ENCODE measurements around the gene GAB2. TPM values are rescaled to one million over a fixed set of nuclear protein-coding genes. Genes with fewer than 3 reads are reported as not detected.
"Not testable (repeated sequence)": the region's sequence is repeated elsewhere in the genome, so short reads cannot be mapped to it uniquely, and the experiment has no call there.

Gene GAB2
- total RNA-seq, 1 donor from 2014 or later, result 65.1 TPM

DNA sequence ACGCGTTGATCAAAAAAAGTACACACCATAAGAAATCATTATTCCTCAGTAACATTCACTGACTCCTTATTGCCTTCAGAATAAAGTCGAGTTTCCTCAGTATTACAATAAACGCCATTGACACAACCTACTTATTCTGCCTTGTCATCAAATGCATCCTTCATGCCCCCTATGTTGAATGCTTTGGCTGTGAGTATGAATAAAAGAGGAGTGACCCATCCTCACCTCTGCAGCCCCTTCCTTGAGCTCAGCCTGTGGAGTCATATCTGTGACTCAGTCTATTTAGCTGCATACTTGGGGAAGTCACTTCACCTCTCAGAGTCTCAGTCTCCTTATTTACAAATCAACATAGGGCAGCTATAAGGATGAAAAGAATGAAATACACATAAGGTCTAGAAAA lies 163.8 kb downstream of the GAB2 start:
- DNase-seq (ENCODE audit: low spot score), result no peak

DNA sequence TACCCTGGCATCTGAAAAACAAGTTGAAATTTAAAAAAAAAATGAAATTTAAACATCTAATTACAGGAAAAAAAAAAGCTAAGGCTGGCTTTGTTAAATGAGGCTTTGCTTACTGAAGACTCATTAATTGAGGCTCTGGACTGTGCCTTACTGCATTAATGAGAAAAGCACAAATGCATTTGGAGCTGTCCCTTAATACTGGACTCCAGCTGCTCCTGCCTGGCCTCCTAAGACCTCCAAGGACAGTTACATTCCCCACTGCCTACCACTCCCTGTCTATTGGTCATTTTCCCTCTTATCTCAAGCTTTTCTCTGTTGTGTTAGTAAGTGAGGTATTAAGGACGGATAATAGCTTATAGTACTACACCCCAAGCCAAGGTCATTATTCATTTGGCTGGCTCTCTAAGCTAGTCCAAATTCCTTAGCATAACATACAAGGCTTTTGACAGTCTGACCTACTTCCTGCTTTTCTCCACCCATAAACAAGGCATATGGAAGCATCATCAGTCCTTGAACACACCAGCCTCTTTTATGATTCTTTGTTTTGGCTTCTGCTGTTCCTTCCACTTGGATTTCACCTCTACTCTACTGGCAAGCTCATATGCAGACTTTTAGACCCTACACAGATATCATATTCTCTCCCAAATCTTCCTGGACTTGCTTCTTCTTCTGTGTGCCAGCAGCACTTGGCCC lies 166.4 kb downstream of the GAB2 start:
- DNase-seq (ENCODE audit: low spot score), result no peak

DNA sequence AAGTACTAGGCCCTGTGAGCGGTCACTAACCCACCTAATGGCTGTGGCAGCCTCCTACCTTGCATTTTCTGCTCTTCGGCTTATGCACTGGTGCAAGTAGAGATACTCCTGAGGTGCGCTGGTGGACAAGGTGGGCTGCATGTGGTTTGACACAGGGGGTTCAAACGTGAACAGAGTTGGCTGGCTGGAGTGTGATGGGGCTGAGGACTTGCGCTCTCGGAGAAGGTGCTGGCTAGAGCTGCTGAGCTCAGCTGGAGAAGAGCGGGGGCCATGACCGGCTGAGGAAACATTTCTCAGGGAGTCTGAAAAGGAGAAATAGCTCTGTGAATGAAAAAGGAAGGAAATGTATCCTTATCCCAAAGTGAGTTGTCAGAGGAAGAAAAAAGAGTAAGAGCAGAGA lies 167.5 kb downstream of the GAB2 start:
- no peak for DNase-seq (ENCODE audit: low spot score)

DNA sequence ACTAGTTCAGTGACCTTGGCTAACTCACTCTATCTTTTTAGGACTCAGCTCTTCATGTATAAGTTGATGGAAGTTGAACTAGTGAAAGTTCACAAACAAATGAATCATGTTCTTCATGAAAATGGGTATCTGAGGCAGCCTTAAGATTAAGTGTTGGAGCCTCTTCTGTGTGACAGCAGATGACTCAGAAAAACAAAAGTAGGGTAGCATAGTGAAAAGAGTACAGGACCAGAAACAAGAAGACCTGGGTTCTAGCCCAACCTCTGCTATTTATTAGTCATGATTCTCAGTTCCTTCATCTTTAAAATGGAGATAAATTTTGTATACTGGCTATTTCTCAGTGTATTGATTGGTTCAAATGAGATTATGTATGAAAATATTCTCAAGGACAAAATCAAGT lies 168.7 kb downstream of the GAB2 start:
- DNase-seq (ENCODE audit: low spot score), result no peak

DNA sequence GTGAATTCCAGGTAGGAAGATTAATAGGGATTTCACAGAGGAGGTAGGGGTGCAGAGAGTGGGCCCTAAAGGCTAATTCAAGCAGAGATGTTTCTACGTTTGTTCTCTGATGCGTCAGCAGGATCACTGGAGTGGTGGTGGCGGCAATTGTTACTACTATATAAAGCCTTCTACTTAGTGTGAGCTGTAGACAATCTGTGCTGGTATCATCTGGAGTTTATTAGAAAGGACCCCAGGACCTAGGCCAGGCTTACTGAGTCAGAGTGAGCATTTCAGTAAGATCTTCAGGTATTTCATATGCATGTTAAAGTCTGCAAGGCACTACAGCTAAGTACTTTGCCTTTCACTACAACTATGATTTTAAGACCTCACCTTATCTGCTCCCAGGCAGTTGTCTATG lies 169.4 kb downstream of the GAB2 start:
- DNase-seq (ENCODE audit: low spot score), result no peak

DNA sequence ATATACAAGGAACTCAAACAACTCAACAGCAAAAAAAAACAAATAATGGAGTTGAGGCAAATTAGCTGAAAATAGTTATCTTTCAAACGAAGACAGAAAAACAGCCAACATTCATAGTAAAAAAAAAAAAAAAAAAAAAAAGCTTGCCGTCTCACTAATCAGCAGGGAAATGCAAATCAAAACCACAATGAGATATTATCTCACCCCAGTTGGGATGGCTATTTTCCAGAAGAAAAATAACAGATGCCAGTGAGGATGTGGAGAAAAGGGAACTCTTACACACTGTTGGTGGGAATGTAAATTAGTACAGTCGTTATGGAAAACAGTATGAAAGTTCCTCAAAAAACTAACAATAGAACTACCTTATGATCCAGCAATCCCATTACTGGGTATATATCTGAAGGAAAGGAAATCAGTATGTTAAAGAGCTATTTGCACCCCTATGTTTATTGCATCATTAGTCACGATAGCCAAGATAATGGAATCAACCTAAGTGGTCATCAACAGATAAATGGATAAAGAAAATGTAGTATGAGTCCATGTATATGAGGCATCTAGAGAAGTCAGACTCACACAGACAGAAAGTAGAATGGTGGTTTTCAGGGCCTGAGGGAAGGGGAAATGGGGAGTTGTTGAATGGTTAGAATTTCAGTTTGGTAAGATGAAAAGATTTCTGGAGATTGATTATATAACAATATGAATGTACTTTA lies 172.9 kb downstream of the GAB2 start:
- no peak for DNase-seq (ENCODE audit: low spot score)

DNA sequence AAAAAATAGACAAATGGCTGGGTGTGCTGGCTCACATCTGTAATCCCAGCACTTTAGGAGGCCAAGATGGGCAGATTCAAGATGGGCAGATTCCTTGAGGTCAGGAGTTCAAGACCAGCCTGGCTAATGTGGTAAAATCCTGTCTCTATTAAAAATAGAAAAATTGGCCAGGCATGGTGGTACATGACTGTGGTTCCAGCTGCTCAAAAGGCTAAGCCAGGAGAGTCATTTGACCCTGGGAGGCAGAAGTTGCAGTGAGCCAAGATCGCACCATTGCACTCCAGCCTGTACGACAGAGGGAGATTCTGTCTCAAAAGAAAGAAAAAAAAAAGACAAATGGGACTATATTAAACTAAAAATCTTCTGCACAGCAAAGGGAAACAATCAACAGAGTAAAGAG lies 173.5 kb downstream of the GAB2 start:
- no peak for DNase-seq (ENCODE audit: low spot score)

DNA sequence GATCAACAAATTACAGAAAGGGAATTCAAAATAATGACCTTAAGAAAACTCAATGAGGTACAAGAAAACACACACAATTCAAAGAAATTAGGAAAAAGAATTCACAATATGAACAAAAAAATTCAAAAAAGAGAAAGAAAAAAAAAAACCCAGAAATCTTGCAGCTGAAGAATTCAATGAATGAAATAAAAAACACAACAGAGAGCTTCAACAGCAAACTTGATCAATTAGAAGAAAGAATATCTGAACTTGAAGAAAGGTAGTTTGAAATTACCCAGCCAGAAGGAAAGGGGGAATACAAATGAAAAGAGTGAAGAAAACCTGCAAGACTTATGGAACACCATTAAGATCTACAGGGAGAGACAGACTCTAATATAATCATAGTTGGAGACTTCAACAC lies 176.1 kb downstream of the GAB2 start:
- DNase-seq (ENCODE audit: low spot score), result no peak

DNA sequence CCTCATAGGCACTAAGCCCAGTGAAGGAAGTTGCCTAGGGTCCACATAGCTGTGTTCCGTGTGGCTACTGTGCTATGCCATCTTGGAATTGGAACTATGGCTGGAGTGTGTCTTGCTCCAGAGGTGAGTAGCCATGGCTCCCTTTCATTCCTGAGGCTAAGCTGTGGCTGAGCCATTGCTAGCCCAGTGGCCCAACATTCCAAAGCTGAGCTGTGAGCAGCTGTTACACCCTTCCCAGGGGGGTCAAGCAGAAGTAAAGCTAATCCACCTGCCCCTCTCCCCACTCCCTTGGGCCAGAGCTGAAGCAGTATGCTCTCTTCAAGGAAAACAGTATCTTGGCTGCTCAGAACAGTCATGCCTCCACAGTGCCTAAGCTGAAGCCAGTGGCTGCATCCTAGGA lies 177.8 kb downstream of the GAB2 start:
- DNase-seq (ENCODE audit: low spot score), result no peak

DNA sequence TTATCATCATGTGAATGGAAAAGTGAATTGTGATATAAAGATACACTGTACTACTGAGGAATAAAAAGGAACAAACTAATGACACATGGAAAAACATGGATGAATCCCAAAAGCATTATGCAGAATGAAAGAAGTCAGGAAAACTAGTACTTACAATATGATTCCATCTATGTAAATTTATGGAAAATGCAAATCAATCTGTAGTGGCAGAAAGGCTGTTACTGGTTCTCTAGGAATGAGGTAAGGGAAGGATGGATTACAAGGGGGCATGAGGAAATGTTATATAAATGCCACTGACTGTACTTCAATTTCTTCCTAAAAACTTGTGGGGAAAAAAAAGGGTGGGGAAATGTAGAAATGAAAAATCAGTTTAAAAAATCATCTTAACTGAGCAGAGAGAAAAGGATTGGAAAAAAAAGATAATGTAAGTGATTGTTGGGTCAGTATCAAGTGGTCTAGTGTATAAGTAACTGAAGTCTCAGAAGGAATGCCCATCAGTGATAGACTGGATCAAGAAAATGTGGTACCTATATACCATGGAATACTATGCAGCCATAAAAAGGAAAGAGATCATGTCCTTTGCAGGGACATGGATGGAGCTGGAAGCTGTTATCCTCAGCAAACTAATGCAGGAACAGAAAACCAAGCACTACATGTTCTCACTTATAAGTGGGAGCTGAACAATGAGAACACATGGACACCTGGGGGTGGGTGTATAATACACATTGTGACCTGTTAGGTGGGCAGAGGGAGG lies 180.2 kb downstream of the GAB2 start:
- DNase-seq (ENCODE audit: low spot score), result no peak

DNA sequence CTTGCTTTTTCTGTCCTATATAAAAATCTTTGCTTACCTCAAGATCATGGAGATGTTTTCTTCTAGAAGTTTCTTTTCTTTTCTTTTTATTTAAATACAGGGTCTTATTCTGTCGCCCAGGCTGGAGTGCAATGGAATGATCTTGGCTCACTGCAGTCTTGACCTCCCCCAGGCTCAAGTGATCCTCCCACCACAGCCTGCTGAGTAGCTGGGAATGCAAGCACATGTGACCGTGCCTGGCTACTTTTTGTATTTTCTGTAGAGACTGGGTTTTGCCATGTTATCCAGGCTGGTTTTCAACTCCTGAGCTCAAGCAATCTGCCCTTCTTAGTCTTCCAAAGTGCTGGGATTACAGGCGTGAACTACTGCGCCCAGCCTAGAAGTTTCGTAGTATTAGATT lies 183.6 kb downstream of the GAB2 start:
- DNase-seq (ENCODE audit: low spot score), result no peak

DNA sequence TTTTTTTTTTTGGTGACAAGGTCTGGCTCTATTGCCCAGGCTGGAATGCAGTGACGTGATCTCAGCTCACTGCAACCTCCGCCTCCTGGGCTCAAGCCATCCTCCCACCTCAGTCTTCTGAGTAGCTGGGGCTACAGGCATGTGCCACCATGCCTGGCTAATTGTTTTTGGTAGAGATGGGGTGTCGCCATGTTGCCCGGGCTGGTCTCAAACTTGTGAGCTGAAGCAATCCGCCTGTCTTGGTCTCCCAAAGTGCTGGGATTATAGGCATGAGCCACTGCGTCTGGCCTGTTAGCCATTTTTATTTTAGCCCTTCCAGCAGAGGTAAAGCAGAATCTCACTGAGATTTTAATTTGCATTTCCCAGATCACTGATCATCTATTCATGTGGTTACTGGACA lies 184.6 kb downstream of the GAB2 start:
- not testable (repeated sequence) for DNase-seq (ENCODE audit: low spot score)

DNA sequence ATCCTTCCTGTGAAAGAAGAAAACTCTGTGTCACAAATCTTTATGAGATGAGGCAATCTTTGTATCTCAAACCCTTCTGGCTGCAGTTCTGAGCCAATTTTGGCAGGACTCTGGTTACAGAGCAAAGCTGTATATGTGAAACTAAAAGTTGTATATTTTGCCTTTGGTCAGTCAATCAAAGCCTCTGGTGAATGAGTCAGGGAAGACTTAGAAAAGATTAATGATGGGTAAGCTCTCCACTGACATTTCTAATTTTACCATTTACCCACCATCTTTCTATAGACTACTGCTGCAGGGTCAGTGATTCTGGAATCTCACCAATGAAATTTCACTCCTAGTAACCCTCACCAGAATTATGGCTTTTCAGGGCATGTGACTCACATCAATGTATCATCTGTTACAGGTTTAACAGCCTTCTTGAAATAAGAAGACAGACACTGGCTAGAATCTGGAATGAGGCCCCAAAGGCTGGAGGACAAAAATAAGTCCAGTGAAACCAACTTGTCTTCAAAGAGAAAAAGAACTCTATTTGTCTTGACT lies 185.6 kb downstream of the GAB2 start:
- no peak for DNase-seq (ENCODE audit: low spot score)

DNA sequence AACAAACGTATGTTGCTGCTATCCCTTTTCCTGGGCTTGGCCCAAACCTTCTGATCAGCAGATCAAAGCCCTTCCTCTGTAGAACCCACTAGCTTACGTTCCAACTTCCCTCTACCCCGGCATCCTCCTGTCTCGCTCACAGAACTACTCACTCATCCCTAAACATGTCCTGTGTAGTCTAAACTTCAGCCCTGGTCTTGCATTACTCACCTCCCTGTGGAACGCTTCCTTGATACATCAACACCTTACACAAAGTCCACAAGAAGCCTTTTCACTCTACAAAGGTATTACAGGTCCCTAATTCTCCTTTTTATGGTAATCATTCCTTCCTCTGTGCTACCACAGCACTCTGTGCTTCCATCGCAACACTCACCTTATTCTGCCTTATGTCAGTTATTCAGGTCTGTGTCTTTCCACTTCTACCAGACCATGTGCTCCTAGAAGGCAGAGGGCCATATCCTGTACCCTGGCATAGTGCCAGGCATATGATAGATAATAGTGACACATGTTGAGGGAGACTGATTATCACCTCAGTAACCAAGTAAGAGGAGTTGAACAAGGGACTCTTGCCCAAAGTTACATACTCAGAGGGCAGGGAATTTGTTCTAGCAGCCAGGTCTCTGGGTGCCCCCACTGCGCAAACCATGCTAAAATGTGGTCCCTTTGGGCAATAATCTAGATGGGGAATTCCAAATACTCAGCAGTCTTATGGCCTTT lies 187.3 kb downstream of the GAB2 start:
- DNase-seq (ENCODE audit: low spot score), result no peak

DNA sequence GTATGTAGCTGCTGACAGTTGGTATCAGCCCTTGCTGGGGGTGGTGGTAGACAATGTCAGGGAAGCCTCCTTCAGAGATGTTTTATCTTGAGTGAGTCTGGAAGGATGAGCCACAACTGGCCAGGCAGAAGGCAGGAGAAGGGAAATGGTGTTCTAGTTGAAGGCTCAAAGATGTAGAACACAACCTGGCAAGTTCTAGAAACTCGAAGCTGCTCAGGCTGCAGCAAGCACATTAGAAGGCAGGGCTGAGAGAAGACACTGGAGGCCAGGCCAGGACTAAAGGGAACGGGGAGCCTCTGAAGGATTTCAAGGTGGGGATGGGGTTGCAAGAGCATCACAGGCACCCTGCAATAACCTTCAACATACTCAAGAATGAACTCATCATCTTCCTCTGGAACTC lies 188.5 kb downstream of the GAB2 start:
- no peak for DNase-seq (ENCODE audit: low spot score)

DNA sequence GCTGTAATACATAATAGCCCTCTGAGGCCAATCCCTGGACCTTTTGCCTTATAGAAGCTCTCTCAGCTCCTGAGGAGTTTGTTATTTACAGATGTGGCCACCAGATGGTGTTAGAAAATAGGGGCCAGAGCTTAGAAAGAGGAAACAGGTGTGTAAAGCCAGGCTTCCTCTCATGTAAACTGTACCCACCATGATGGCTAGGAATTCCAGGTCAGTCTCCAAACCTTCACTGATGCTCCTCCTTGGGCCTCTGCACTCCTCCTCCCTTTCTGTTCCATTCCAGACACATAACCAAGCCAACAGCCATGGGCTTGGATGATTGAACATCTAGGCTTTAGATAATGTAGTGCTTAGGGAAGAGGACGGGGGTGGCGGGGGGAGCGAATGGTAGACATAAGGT lies 189.2 kb downstream of the GAB2 start:
- no peak for DNase-seq (ENCODE audit: low spot score)

DNA sequence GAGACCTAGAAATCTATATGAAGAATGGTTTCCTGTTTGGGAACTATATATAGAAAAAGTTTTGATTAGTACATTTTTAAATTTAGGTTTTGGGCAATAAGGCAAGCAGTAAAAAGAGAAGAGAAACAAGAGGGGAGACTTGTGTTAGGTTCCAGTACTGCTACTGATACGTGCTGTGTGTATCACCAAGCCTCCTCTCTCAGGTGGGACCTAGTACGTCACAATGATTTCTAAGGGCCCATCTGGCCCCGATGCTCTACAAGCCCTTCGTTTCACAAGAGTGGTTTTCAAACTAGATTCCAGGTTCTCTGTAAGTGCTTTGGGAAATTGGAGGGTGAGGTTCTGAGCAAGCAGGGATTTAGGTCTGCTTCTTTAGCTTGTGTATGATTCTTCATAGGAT lies 189.7 kb downstream of the GAB2 start:
- DNase-seq (ENCODE audit: low spot score), result no peak

DNA sequence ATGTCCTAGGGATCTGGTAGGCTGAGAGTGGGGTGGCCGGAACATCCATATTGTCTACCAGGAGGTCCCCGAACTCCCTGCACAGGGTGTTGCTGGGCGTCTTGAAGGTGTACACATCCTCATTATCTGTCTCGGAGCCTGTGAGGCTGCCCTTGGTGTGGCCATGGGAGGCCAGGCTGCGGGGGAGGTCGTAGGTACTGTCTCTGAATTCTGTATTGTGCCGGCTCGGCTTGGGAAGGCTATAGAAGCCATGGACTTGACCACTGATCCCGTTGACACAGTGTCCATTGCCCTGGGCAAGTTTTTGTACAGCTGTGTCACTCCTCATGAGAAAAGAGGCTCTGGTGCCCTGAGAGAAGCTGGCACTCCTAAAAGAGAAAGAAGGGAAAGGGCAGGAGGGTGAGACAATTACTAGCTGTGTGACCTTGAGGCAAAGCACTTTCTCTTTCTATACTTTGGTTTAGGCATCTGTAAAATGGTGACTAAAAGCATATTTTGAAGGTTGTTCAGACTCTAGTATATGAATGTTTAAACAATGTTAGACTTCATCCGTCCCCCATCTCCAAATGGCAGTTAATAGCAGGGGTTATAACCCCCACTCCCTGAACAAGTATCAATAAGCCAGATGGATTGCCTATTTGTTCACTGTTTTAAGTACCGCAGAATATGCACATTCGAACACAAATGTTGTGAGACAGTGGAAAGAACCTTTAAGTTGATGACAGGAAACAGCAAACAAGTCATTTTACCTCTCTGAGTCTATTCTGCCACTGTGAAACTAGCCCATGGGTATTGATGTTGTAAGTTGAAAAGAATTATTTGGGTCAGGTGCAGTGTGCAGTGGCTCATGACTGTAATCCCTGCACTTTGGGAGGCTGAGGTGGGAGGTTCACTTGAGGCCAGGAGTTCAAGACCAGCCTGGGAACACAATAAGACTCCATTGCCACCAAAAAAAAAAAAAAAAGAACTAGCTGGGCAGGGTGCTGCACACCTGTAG lies 190.6 kb downstream of the GAB2 start:
- DNase-seq (ENCODE audit: low spot score), result no peak

DNA sequence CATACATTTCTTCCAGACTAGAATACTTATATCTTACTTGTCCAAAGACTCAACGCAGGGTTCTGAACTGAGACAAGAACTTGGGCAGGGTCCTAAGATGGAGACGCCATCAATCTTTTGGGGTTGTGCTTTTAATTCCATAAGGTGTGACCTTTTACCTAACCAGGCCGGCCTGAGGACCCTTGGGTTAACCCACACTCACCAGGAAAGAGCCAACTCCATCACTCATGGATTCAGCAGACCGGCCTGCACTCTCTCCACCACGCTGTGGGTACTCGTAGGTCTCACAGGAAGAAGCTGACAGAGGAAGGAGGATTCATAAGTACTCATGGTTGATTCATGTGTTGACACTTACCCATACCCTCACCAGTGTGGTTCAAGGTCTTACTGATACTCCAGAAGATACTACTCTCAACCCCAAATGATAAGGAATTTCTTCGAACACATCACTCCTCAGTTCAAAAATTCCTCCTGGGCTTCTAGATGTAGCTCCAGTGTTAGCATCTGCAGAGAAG lies 192.7 kb downstream of the GAB2 start:
- no peak for DNase-seq (ENCODE audit: low spot score)

DNA sequence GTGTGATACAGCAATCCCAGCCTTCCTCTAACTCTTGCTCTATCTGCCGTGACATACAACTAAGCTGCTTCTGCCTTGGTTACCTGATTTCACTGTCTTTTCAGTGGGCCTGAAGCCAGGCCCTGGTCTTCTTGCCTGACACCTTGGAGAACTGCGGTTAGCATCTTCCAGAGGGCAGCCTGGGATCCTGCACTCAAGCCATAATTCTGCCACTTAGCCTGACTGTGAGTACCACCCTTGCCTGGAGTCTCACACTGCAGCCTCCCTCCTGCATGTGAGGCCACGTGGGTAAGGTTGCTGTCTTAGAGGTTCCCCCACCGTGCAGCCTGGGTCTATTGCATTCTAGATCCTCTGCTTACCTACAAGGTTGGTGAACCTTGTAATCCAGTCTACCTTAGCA lies 193.1 kb downstream of the GAB2 start:
- DNase-seq (ENCODE audit: low spot score), result no peak
